H9 (cell line): ENCODE measurements around the gene NUDT16L1. TPM values are rescaled to one million over a fixed set of nuclear protein-coding genes. Genes with fewer than 3 reads are reported as not detected.

Experiments used
- DNase-seq: peaks from one replicate; pipeline ENCODE4 v3.0.0-alpha.2; 2017
- H2AFZ ChIP-seq: one replicate; pipeline ENCODE4 v1.6.1; 2013; ENCODE audit warnings: mild to moderate bottlenecking, low read length, control low read depth, moderate library complexity
- H2AK5ac ChIP-seq: 2 replicates; pipeline ENCODE4 v1.6.1; 2013; ENCODE audit warnings: low read length, control low read depth, mixed read lengths; ENCODE audit not compliant: insufficient read length
- H2BK120ac ChIP-seq: one replicate; pipeline ENCODE4 v1.6.1; 2013; ENCODE audit warnings: low read depth, mild to moderate bottlenecking, low read length, control low read depth, inconsistent platforms; ENCODE audit not compliant: poor library complexity, severe bottlenecking
- H2BK12ac ChIP-seq: 2 replicates; pipeline ENCODE4 v1.6.1; 2013; ENCODE audit warnings: low read length, control low read depth, mixed read lengths, low read depth; ENCODE audit not compliant: insufficient read length
- H2BK15ac ChIP-seq: 2 replicates; pipeline ENCODE4 v1.6.1; 2013; ENCODE audit warnings: low read depth, low read length, control low read depth
- H2BK20ac ChIP-seq: one replicate; pipeline ENCODE4 v1.6.1; 2013; ENCODE audit warnings: low read depth, mild to moderate bottlenecking, low read length, control low read depth, inconsistent platforms; ENCODE audit not compliant: poor library complexity, severe bottlenecking
- H2BK5ac ChIP-seq: 2 replicates; pipeline ENCODE4 v1.6.1; 2013; ENCODE audit warnings: low read length, control low read depth, mixed read lengths; ENCODE audit not compliant: insufficient read length
- H3K14ac ChIP-seq: 2 replicates; pipeline ENCODE4 v1.6.1; 2013; ENCODE audit warnings: low read length, control low read depth; ENCODE audit not compliant: insufficient read depth
- H3K18ac ChIP-seq: 2 replicates; pipeline ENCODE4 v1.6.1; 2013; ENCODE audit warnings: low read depth, mild to moderate bottlenecking, mixed read lengths, low read length, control low read depth; ENCODE audit not compliant: insufficient read length
- H3K23ac ChIP-seq: 2 replicates; pipeline ENCODE4 v1.6.1; 2013; ENCODE audit warnings: low read length, control low read depth, mixed read lengths, low read depth; ENCODE audit not compliant: insufficient read length
- H3K23me2 ChIP-seq: 2 replicates; pipeline ENCODE4 v1.6.1; 2013; ENCODE audit warnings: low read depth, mild to moderate bottlenecking, mixed read lengths, low read length, control low read depth; ENCODE audit not compliant: insufficient read length, poor library complexity, severe bottlenecking
- H3K27ac ChIP-seq: 2 replicates; pipeline ENCODE4 v1.5.1; 2013; ENCODE audit warnings: low read length, control low read depth, mixed read lengths, low read depth; ENCODE audit not compliant: insufficient read length
- H3K27me3 ChIP-seq: 2 replicates; pipeline ENCODE4 v1.6.1; 2013; ENCODE audit warnings: low read length, control low read depth, inconsistent platforms; ENCODE audit not compliant: insufficient read depth
- H3K4ac ChIP-seq: 2 replicates; pipeline ENCODE4 v1.6.1; 2013; ENCODE audit warnings: low read depth, mild to moderate bottlenecking, control low read depth, inconsistent platforms, low read length, moderate library complexity
- H3K4me1 ChIP-seq: 2 replicates; pipeline ENCODE4 v1.6.1; 2013; ENCODE audit warnings: low read length, control low read depth, inconsistent platforms; ENCODE audit not compliant: insufficient read depth
- H3K4me2 ChIP-seq: 2 replicates; pipeline ENCODE4 v1.6.1; 2013; ENCODE audit warnings: low read length, control low read depth, mixed read lengths; ENCODE audit not compliant: insufficient read length, insufficient read depth
- H3K56ac ChIP-seq: 2 replicates; pipeline ENCODE4 v1.6.1; 2013; ENCODE audit warnings: low read depth, mild to moderate bottlenecking, mixed read lengths, low read length, control low read depth; ENCODE audit not compliant: insufficient read length
- H3K79me1 ChIP-seq: 2 replicates; pipeline ENCODE4 v1.6.1; 2013; ENCODE audit warnings: low read depth, mild to moderate bottlenecking, moderate library complexity, low read length, control low read depth, inconsistent platforms; ENCODE audit not compliant: insufficient read depth, poor library complexity, severe bottlenecking
- H3K79me2 ChIP-seq: 2 replicates; pipeline ENCODE4 v1.6.1; 2013; ENCODE audit warnings: low read length, control low read depth, inconsistent platforms; ENCODE audit not compliant: insufficient read depth
- H3K9ac ChIP-seq: 2 replicates; pipeline ENCODE4 v1.6.1; 2013; ENCODE audit warnings: low read length, control low read depth, mixed read lengths; ENCODE audit not compliant: insufficient read length; ENCODE audit errors: extremely low read depth
- H3K9me3 ChIP-seq: one replicate; pipeline ENCODE4 v1.6.1; 2013; ENCODE audit warnings: low read depth, low read length, inconsistent platforms; ENCODE audit not compliant: control insufficient read depth
- H3T11ph ChIP-seq: one replicate; pipeline ENCODE4 v1.6.1; 2013; ENCODE audit warnings: mild to moderate bottlenecking, low read length, control low read depth, inconsistent platforms
- H4K20me1 ChIP-seq: one replicate; pipeline ENCODE4 v1.6.1; 2013; ENCODE audit not compliant: control insufficient read depth, insufficient read length, insufficient read depth
- H4K5ac ChIP-seq: 2 replicates; pipeline ENCODE4 v1.6.1; 2013; ENCODE audit warnings: low read depth, mild to moderate bottlenecking, mixed read lengths, low read length, control low read depth; ENCODE audit not compliant: insufficient read length
- H4K8ac ChIP-seq: replicated peaks from 2 replicates; pipeline ENCODE4 v1.6.1; 2013; ENCODE audit warnings: low read length, control low read depth, mixed read lengths, low read depth; ENCODE audit not compliant: insufficient read length
- H4K91ac ChIP-seq: 2 replicates; pipeline ENCODE4 v1.6.1; 2013; ENCODE audit warnings: low read depth, mild to moderate bottlenecking, moderate library complexity, mixed read lengths, low read length, control low read depth; ENCODE audit not compliant: insufficient read length
- H3K27ac Mint-ChIP-seq, 3 experiments: 2 replicates in 2 of 3; 3 replicates in 1 of 3; pipeline ENCODE4 v1.8.0; 2020 to 2021; ENCODE audit warnings: mixed read lengths in 3 of 3, mild to moderate bottlenecking in 1 of 3, moderate library complexity in 1 of 3
- H3K27me3 Mint-ChIP-seq: 2 replicates; pipeline ENCODE4 v1.8.0; 2021; ENCODE audit warnings: low read depth, mild to moderate bottlenecking, moderate library complexity, mixed read lengths
- H3K36me3 Mint-ChIP-seq, 3 experiments: 2 replicates in 2 of 3; 3 replicates in 1 of 3; pipeline ENCODE4 v1.8.0; 2020 to 2021; ENCODE audit warnings: low read depth in 3 of 3, mixed read lengths in 3 of 3; ENCODE audit not compliant: insufficient read depth in 1 of 3
- H3K4me1 Mint-ChIP-seq, 2 experiments: 2 replicates each; pipeline ENCODE4 v1.8.0; 2020; ENCODE audit warnings: mixed read lengths in 2 of 2
- H3K4me3 Mint-ChIP-seq, 2 experiments: 2 replicates in 1 of 2; 3 replicates in 1 of 2; pipeline ENCODE4 v1.8.0; 2020 to 2021; ENCODE audit warnings: mild to moderate bottlenecking in 2 of 2, mixed read lengths in 2 of 2, moderate library complexity in 1 of 2
- H3K9me3 Mint-ChIP-seq, 2 experiments: 2 replicates in 1 of 2; 3 replicates in 1 of 2; pipeline ENCODE4 v1.8.0; 2020; ENCODE audit warnings: mild to moderate bottlenecking in 2 of 2, mixed read lengths in 2 of 2, moderate library complexity in 1 of 2
- WGBS: extraction: QIAGEN DNeasy Blood & Tissue Kit; methylation state at CpG from one replicate; pipeline ENCODE4 v1.1.7; 2013; ENCODE audit warnings: missing lambda C conversion rate, low lambda C conversion rate, mixed read lengths; ENCODE audit not compliant: insufficient read length; ENCODE audit errors: extremely low coverage; 5-methylcytosine and 5-hydroxymethylcytosine counted together
- total RNA-seq: library from RNA; stranded (reverse); gene quantifications from 2 replicates; pipeline ENCODE4 v1.2.1, GENCODE V29; 2021
- TF ChIP-seq, protein P1 (sequence below): fragments of 200-600 bp; sonication (generic); conservative IDR thresholded peaks from 3 replicates; pipeline ENCODE4 v1.8.0; 2021; ENCODE audit warnings: antibody characterized with exemption, mild to moderate bottlenecking

Gene NUDT16L1
- total RNA-seq, 1 experiment from 2014 or later: 49.4 TPM

DNA sequence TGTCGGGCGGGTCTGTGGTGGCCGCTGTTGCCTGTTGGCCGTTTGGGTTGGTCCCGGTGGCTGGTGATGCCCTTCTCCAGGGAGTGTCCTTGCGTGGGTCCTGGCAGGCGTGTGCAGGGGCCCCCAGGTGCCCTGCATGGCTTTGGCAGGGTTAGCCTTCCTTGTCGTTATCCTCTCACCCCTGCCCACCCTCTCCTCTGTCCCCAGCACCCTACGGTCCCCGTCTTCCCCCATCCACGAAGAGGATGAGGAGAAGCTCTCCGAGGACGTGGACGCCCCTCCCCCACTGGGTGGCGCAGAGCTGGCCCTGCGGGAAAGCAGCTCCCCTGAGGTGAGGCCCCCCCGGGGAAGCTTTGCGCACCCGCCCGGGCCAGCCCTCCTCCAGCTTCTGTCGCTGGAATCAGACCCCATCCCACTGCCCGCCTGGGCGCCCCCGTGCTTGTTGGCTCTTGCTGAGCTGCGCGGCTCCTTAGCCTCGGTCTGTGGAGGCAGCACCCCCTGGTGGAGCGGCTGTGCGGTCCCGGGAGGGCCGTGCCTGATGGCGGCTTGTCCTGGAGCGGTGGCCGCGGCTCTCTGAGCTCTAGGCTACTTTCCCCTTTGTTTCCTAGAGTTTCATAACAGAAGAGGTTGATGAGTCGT is 10.6 kb upstream of the NUDT16L1 start:
- Histone ChIP-seq H4K5ac (no peak overlapping the region), H3K18ac (no peak overlapping the region), H3K4me2 (no peak overlapping the region), H4K20me1 (no peaks in the 10 kb centered on the region), H4K8ac (no peak overlapping the region), H3K9ac (no peak overlapping the region), H2BK120ac (no peak overlapping the region), H3T11ph (no peak overlapping the region), H3K79me2 (no peaks in the 10 kb centered on the region), H3K23ac (no peak overlapping the region), H3K4me1 (no peaks in the 10 kb centered on the region), H2BK20ac (no peak overlapping the region), H2BK12ac (no peak overlapping the region), H3K9me3 (no peaks in the 10 kb centered on the region), H3K4ac (no peak overlapping the region), H2AK5ac (no peak overlapping the region), H2BK15ac (no peak overlapping the region), H4K91ac (no peak overlapping the region), H3K23me2 (no peaks in the 10 kb centered on the region), H3K79me1 (no peaks in the 10 kb centered on the region), H2AFZ (no peak overlapping the region), H3K56ac (no peak overlapping the region), H3K27ac (no peak overlapping the region), H2BK5ac (no peak overlapping the region), H3K27me3 (no peaks in the 10 kb centered on the region), H3K14ac (no peak overlapping the region)
- no peaks in the 10 kb centered on the region for H3K9me3 Mint-ChIP-seq
- TF ChIP-seq, protein P1, sequence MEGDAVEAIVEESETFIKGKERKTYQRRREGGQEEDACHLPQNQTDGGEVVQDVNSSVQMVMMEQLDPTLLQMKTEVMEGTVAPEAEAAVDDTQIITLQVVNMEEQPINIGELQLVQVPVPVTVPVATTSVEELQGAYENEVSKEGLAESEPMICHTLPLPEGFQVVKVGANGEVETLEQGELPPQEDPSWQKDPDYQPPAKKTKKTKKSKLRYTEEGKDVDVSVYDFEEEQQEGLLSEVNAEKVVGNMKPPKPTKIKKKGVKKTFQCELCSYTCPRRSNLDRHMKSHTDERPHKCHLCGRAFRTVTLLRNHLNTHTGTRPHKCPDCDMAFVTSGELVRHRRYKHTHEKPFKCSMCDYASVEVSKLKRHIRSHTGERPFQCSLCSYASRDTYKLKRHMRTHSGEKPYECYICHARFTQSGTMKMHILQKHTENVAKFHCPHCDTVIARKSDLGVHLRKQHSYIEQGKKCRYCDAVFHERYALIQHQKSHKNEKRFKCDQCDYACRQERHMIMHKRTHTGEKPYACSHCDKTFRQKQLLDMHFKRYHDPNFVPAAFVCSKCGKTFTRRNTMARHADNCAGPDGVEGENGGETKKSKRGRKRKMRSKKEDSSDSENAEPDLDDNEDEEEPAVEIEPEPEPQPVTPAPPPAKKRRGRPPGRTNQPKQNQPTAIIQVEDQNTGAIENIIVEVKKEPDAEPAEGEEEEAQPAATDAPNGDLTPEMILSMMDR: peak; percentile 86
- DNase-seq: peak; percentile 87
- no CpG with 5 or more reads among the region's 36 CpGs for WGBS
- H3K27me3 Mint-ChIP-seq: no peaks in the 10 kb centered on the region
- peak overlapping the region in 1 of 3 experiments; percentile 71; a peak in 1 of 7 replicates for H3K27ac Mint-ChIP-seq
- no peaks in the 10 kb centered on the region for H3K4me1 Mint-ChIP-seq
- H3K36me3 Mint-ChIP-seq: peaks cover 2 to 38% (median 24%) of the 10 kb centered on the region in 3 experiments; a peak in 6 of 7 replicates
- H3K4me3 Mint-ChIP-seq: no peak overlapping the region
